NB4 (cell line): ENCODE data around the gene ABCA6.

ENCODE experiments used
- POLR2A ChIP-seq: IDR thresholded peaks from 2 replicates; pipeline ENCODE4 v1.6.1; 2011; ENCODE audit warnings: mild to moderate bottlenecking; ENCODE audit not compliant: insufficient read length; ENCODE audit errors: extremely low read depth
- TF ChIP-seq, protein P1 (sequence below): IDR thresholded peaks from one replicate; pipeline ENCODE4 v1.5.1; 2012; ENCODE audit warnings: low read depth, low read length
- TF ChIP-seq, protein P2 (sequence below): IDR thresholded peaks from 2 replicates; pipeline ENCODE4 v1.6.1; 2011; ENCODE audit warnings: low read depth, low read length

DNA sequence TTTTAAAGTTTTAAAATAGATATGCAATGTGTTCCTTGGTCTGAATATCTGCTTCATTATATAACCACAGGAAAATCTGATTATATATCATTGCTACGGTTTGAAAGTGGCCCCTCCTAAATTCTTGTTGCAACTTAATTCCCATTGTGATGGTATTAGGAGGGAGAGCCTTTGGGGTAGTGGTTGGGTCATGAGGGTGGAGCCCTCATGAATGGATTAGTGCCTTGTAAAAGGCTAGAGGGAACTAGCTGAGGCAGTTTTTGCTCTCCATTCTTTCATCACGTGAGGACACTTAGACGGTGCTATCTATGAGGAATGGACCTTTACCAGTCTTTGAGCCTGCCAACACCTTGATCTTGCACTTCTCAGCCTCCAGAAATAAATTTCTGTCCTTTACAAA is 7.6 kb downstream of the ABCA6 start:
- TF ChIP-seq, protein P1, sequence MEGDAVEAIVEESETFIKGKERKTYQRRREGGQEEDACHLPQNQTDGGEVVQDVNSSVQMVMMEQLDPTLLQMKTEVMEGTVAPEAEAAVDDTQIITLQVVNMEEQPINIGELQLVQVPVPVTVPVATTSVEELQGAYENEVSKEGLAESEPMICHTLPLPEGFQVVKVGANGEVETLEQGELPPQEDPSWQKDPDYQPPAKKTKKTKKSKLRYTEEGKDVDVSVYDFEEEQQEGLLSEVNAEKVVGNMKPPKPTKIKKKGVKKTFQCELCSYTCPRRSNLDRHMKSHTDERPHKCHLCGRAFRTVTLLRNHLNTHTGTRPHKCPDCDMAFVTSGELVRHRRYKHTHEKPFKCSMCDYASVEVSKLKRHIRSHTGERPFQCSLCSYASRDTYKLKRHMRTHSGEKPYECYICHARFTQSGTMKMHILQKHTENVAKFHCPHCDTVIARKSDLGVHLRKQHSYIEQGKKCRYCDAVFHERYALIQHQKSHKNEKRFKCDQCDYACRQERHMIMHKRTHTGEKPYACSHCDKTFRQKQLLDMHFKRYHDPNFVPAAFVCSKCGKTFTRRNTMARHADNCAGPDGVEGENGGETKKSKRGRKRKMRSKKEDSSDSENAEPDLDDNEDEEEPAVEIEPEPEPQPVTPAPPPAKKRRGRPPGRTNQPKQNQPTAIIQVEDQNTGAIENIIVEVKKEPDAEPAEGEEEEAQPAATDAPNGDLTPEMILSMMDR: no peak
- TF ChIP-seq, protein P2, sequence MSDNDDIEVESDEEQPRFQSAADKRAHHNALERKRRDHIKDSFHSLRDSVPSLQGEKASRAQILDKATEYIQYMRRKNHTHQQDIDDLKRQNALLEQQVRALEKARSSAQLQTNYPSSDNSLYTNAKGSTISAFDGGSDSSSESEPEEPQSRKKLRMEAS: no peak
- TF ChIP-seq POLR2A: no peak
